GM23338 (cell line): ENCODE measurements around the gene TRPM2. TPM values are rescaled to one million over a fixed set of nuclear protein-coding genes. Genes with fewer than 3 reads are reported as not detected.
A peak's percentile ranks its signal among the peaks of the same experiment; 100 is the strongest.

ENCODE experiments used
- ATAC-seq: fragments of 200-7000 bp; cut with Tn5 transposase; 3 replicates; pipeline ENCODE4 v1.9.1; 2020
- DNase-seq: peaks from one replicate; pipeline ENCODE4 v3.0.0-alpha.2; 2015; ENCODE audit warnings: low spot score
- H2AFZ ChIP-seq: fragments of 200-600 bp; sonication (generic); 2 replicates; pipeline ENCODE4 v1.8.0; 2016; ENCODE audit warnings: antibody characterized with exemption, mild to moderate bottlenecking, moderate library complexity
- H3F3A ChIP-seq: fragments of 200-600 bp; sonication (generic); replicated peaks from 2 replicates; pipeline ENCODE4 v1.8.0; 2017; ENCODE audit warnings: antibody characterized with exemption, mixed run types, low read depth
- H3K27ac ChIP-seq: fragments of 200-600 bp; sonication (generic); 2 replicates; pipeline ENCODE4 v1.6.1; 2016; ENCODE audit warnings: low read depth
- H3K27me3 ChIP-seq: fragments of 200-600 bp; sonication (generic); 2 replicates; pipeline ENCODE4 v1.8.0; 2016; ENCODE audit warnings: mild to moderate bottlenecking, mixed run types, moderate library complexity; ENCODE audit not compliant: insufficient read depth
- H3K36me3 ChIP-seq: fragments of 200-600 bp; sonication (generic); 2 replicates; pipeline ENCODE4 v1.8.0; 2016; ENCODE audit warnings: mild to moderate bottlenecking; ENCODE audit not compliant: insufficient read depth
- H3K4me1 ChIP-seq: fragments of 200-600 bp; sonication (generic); 2 replicates; pipeline ENCODE4 v1.8.0; 2016; ENCODE audit warnings: mild to moderate bottlenecking, moderate library complexity; ENCODE audit not compliant: insufficient read depth
- H3K4me2 ChIP-seq: fragments of 200-600 bp; sonication (generic); 2 replicates; pipeline ENCODE4 v1.7.1; 2017; ENCODE audit warnings: mixed run types
- H3K4me3 ChIP-seq: fragments of 200-600 bp; sonication (generic); 2 replicates; pipeline ENCODE4 v1.6.1; 2016; ENCODE audit warnings: mixed run types
- H3K79me2 ChIP-seq: fragments of 200-600 bp; sonication (generic); replicated peaks from 2 replicates; pipeline ENCODE4 v1.8.0; 2017; ENCODE audit warnings: mild to moderate bottlenecking; ENCODE audit not compliant: insufficient read depth
- H3K9me2 ChIP-seq: fragments of 200-600 bp; sonication (generic); 2 replicates; pipeline ENCODE4 v1.8.0; 2017; ENCODE audit not compliant: insufficient read depth
- H4K20me1 ChIP-seq: fragments of 200-600 bp; sonication (generic); replicated peaks from 2 replicates; pipeline ENCODE4 v1.8.0; 2017; ENCODE audit warnings: mild to moderate bottlenecking; ENCODE audit not compliant: insufficient read depth
- H3K27ac Mint-ChIP-seq: 2 replicates; pipeline ENCODE4 v1.8.0; 2020; ENCODE audit warnings: inconsistent platforms, mild to moderate bottlenecking, moderate library complexity, mixed read lengths
- H3K27me3 Mint-ChIP-seq: 3 replicates; pipeline ENCODE4 v1.8.0; 2022; ENCODE audit warnings: low read depth, mild to moderate bottlenecking, moderate library complexity, mixed read lengths, inconsistent platforms; ENCODE audit not compliant: insufficient read depth, poor library complexity
- H3K36me3 Mint-ChIP-seq: 3 replicates; pipeline ENCODE4 v1.8.0; 2021; ENCODE audit warnings: low read depth, mild to moderate bottlenecking, inconsistent platforms, moderate library complexity, mixed read lengths
- H3K4me1 Mint-ChIP-seq: 3 replicates; pipeline ENCODE4 v1.8.0; 2020; ENCODE audit warnings: mild to moderate bottlenecking, inconsistent platforms, mixed read lengths
- H3K4me3 Mint-ChIP-seq: 3 replicates; pipeline ENCODE4 v1.8.0; 2021; ENCODE audit warnings: moderate library complexity, mild to moderate bottlenecking, inconsistent platforms, mixed read lengths
- H3K9me3 Mint-ChIP-seq: 3 replicates; pipeline ENCODE4 v1.8.0; 2020; ENCODE audit warnings: moderate library complexity, mild to moderate bottlenecking, inconsistent platforms, mixed read lengths
- NANOG ChIP-seq: IDR thresholded peaks from 2 replicates; pipeline ENCODE4 v1.6.1; 2016; ENCODE audit warnings: antibody characterized with exemption, borderline replicate concordance
- STAT1 ChIP-seq: IDR thresholded peaks from one replicate; pipeline ENCODE4 v1.6.1; 2016; ENCODE audit warnings: antibody characterized with exemption; ENCODE audit not compliant: unreplicated experiment
- ZNF331 ChIP-seq: fragments of 250-450 bp; sonication (Bioruptor Pico); IDR thresholded peaks from 2 replicates; pipeline ENCODE4 v1.5.0; 2020; ENCODE audit warnings: low read depth, mild to moderate bottlenecking, moderate library complexity
- polyA plus RNA-seq: library from polyadenylated mRNA; unstranded; fragments of >200 nt; fragmentation: Nextera tagmentation; extraction: Ambion mirVana; gene quantifications from 2 replicates; pipeline ENCODE4 v1.2.1, GENCODE V29; 2016
- total RNA-seq: library from RNA; depleted of rRNA; stranded (reverse); fragments of >200 nt; shearing (Covaris generic); gene quantifications from 2 replicates; pipeline ENCODE4 v1.2.3, GENCODE V29; 2014
- TF ChIP-seq, protein P1 (sequence below), 2 experiments: fragments of 200-600 bp in 1 of 2; sonication (generic) in 1 of 2; conservative IDR thresholded peaks; 2 replicates each; pipeline versions ENCODE4 v1.5.1 to v1.6.1; 2016 to 2017; ENCODE audit warnings: antibody characterized with exemption in 2 of 2, low read depth in 2 of 2, mild to moderate bottlenecking in 2 of 2, moderate library complexity in 1 of 2

The TRPM2 gene
- total and polyA plus RNA-seq, 2 experiments from 2014 or later: 0.53 to 0.83 TPM

DNA sequence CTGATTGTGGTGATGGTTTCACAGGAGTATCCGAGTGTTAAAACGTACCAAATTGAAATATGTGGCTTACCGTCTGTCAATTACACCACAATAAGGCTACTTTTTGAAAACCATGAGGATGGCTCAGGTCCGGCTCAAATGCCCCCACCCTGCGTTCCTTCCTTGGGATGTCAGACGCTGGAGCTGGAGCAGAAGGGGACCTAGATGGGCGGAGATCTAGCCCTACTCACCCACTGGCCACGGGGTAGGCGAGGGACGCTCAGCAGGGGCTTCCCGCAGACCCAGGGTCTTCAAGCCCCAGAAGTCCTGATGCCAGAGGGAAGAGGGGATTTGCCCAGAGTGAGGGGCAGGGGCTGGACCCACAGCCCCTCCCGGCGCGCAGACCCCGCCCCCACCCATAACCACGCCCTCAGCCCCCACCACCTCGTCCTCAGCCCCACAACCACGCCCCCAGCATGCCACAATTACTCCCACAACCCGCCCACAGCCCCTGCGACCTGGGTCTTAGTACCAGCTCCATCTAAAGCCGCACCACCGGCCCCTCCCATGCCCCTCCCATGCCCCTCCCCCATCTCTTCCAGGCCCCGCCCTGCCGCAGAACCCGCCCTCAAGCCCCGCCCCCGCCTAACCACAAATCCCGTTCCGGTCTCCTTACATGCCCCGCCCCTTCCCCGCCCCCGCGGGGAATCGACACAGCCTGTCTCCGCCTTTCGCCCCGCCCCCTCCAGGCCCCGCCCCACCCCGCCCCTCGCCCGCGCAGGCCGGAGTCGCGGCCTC, 101.5 kb downstream of the TRPM2 start, which contains the start of gene LRRC3:
TSS of gene LRRC3 (plus strand) at position 764 of the 777 bp plus-strand sequence. CDS start 1,135 bp downstream, outside the sequence.
- Mint-ChIP-seq H3K4me3 (peak within 1 kb of the TSS; percentile 73), H3K9me3 (no peaks in the 10 kb centered on the region), H3K36me3 (peaks cover 3% of the 10 kb centered on the region; the same call in 1 of the 3 replicates), H3K27ac (no peak within 1 kb of the TSS), H3K27me3 (peaks cover 11% of the 10 kb centered on the region), H3K4me1 (peaks cover 6% of the 10 kb centered on the region; the same call in 1 of the 3 replicates)
- Histone ChIP-seq H4K20me1 (no peaks in the 10 kb centered on the region), H3K9me2 (no peaks in the 10 kb centered on the region), H2AFZ (peak within 1 kb of the TSS; percentile 85; the same call in 1 of the 2 replicates), H3K27ac (no peak within 1 kb of the TSS), H3K27me3 (no peaks in the 10 kb centered on the region), H3K4me2 (peak within 1 kb of the TSS; percentile 87), H3K4me3 (peak within 1 kb of the TSS; percentile 77), H3F3A (no peaks in the 10 kb centered on the region), H3K79me2 (no peaks in the 10 kb centered on the region), H3K36me3 (no peaks in the 10 kb centered on the region), H3K4me1 (no peaks in the 10 kb centered on the region)
- DNase-seq: peak; percentile 97
- peak; percentile 91 for ATAC-seq
- peak; percentile 91 for TF ChIP-seq STAT1
- no peak for TF ChIP-seq NANOG
- no peak for TF ChIP-seq ZNF331 (CRISPR knock-in tag)

DNA sequence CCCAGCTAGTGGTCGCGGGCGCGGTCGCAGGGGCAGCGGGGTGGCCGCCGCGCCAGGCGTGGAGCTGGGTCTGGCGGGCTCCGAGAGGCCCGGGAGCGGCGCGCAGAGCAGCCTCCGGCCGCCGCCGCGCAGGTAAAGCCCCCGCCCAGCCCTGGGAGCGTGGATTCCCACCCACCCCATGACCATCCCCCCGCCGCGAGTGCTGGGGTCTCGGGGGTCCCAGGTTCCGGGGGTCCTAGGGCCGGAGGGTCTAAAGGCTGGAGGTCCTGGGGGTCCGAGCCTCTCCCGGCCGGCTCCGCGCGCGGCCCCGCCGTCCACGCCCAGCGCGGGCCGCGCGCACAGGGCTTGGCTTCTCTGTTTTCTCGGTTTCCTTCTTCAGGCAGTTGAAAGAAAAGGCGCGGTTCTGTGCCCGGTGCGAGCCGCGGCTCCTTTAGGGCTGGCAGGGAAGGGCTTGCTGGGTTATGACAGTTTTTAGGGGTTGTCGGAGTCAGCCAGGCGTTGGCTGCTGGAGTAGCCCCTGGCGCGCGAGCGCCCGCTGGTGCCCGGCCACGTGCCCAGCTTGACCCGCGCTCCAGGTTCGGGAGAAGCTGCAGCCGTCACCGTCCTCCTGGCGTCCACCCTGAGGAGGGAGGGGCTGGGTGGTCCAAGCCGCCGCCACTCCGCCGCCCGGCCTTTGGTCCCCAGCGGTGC, 102.2 kb downstream of the TRPM2 start:
- H3K27ac ChIP-seq: no peak overlapping the region
- no peaks in the 10 kb centered on the region for H3K9me2 ChIP-seq
- TF ChIP-seq STAT1: no peak
- TF ChIP-seq, protein P1, sequence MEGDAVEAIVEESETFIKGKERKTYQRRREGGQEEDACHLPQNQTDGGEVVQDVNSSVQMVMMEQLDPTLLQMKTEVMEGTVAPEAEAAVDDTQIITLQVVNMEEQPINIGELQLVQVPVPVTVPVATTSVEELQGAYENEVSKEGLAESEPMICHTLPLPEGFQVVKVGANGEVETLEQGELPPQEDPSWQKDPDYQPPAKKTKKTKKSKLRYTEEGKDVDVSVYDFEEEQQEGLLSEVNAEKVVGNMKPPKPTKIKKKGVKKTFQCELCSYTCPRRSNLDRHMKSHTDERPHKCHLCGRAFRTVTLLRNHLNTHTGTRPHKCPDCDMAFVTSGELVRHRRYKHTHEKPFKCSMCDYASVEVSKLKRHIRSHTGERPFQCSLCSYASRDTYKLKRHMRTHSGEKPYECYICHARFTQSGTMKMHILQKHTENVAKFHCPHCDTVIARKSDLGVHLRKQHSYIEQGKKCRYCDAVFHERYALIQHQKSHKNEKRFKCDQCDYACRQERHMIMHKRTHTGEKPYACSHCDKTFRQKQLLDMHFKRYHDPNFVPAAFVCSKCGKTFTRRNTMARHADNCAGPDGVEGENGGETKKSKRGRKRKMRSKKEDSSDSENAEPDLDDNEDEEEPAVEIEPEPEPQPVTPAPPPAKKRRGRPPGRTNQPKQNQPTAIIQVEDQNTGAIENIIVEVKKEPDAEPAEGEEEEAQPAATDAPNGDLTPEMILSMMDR (conservative IDR thresholded peaks at IDR 0.05; ENCODE audit: low read depth in 2 of 2): peak; percentile 16 to 46; a peak in 2 of 4 replicates
- H3K79me2 ChIP-seq: no peaks in the 10 kb centered on the region
- H3K4me3 Mint-ChIP-seq: peak overlapping the region; percentile 73
- DNase-seq: peak; percentile 54
- H3K27me3 Mint-ChIP-seq: peaks cover 12% of the 10 kb centered on the region
- no peaks in the 10 kb centered on the region for H3K4me1 ChIP-seq
- no peak overlapping the region for H3K27ac Mint-ChIP-seq
- H3K36me3 Mint-ChIP-seq: peaks cover 3% of the 10 kb centered on the region; the same call in 1 of the 3 replicates
- no peaks in the 10 kb centered on the region for H3F3A ChIP-seq
- H3K4me2 ChIP-seq: peak overlapping the region; percentile 87
- ATAC-seq: peak; percentile 46
- peaks cover 6% of the 10 kb centered on the region; the same call in 1 of the 3 replicates for H3K4me1 Mint-ChIP-seq
- peak overlapping the region; percentile 77 for H3K4me3 ChIP-seq
- H3K9me3 Mint-ChIP-seq: no peaks in the 10 kb centered on the region
- H4K20me1 ChIP-seq: no peaks in the 10 kb centered on the region
- no peaks in the 10 kb centered on the region for H3K36me3 ChIP-seq
- H3K27me3 ChIP-seq: no peaks in the 10 kb centered on the region
- H2AFZ ChIP-seq: peak overlapping the region; percentile 56; the same call in 1 of the 2 replicates
